Measurements from ENCODE around the gene DOC2A. TPM values are rescaled to one million over a fixed set of nuclear protein-coding genes. Genes with fewer than 3 reads are reported as not detected.

The DOC2A gene
- total and polyA plus RNA-seq, 12 donors, result 0.35 to 33.0 (median 3.0) TPM; not detected in 1

DNA sequence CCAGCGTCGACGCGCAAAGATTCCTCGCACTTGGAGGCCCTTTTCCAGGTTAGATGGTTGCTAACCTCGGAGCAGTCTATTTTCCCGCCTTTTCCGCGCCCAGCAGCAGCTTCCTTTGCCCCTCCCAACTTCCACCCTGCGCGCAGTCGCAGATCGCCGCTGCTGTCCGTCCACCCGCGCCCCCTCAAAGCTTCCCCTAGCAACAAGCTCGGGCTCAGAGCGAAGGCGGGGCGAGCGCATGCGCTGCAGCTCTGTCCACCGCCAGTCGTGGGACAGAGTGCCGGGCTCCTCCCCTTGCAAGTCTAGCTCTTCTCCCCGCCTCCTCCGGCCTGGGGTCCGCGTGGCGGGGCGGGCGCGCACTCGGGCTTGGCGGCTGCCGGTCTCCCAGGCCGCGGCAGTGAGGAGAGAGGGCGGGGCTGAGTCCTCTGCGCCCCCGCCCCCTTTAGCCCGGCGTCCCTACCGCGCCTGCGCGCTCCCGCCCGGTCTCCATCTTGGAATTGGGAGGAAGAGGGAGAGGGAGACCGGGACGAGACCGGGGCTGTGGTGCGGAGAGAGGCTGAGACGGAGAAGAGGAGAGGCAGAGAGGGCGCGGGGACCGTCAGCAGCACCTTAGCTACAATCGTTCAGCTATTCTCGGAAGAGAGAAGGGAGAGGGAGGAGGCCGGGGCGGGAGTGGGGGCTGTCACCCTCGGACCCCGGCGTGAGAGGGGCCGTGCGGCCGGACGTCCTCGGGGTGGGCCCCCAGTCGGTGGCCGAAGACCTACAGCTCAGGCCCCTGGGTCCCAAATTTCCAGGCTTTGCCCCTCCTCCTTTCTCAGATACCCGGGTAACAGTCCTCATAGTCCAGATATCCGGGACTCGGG is 37.2 kb downstream of the DOC2A start, which contains the start of gene TAOK2:
Gene TAOK2, plus strand, starts transcription at position 485 of the 863 bp plus-strand sequence. CDS start 3,905 bp downstream, outside the sequence.
- no peaks in the 10 kb centered on the region for H3K27me3 ChIP-seq
- 2 to 5% (median 4%) methylated on average over 32 to 75 of the region's 75 CpGs for WGBS, 4 donors
- peaks cover 21 to 39% of the 10 kb centered on the region in 2 donors for H3K4me1 ChIP-seq (replicated peaks in 1 of 2)
- H3K27ac ChIP-seq, result peak within 1 kb of the TSS; percentile 23 to 87 (median 81)
- H3K36me3 ChIP-seq (replicated peaks in 1 of 2), result peaks cover 0 to 41% of the 10 kb centered on the region in 2 donors
- peak within 1 kb of the TSS; percentile 54 to 87 (median 70) for H3K4me3 ChIP-seq
- intact Hi-C loops (cut with DNase I), result loop anchor here in 1 of 2 donors (5.0 kb wide), 1 partner anchor 46 kb away; the partner anchor contains the start of gene KCTD13
- DNase-seq, result peak; percentile 98 to 99 (median 99)
- TF ChIP-seq, protein P1, sequence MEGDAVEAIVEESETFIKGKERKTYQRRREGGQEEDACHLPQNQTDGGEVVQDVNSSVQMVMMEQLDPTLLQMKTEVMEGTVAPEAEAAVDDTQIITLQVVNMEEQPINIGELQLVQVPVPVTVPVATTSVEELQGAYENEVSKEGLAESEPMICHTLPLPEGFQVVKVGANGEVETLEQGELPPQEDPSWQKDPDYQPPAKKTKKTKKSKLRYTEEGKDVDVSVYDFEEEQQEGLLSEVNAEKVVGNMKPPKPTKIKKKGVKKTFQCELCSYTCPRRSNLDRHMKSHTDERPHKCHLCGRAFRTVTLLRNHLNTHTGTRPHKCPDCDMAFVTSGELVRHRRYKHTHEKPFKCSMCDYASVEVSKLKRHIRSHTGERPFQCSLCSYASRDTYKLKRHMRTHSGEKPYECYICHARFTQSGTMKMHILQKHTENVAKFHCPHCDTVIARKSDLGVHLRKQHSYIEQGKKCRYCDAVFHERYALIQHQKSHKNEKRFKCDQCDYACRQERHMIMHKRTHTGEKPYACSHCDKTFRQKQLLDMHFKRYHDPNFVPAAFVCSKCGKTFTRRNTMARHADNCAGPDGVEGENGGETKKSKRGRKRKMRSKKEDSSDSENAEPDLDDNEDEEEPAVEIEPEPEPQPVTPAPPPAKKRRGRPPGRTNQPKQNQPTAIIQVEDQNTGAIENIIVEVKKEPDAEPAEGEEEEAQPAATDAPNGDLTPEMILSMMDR (IDR thresholded peaks at IDR 0.05), result no peak
- TF ChIP-seq POLR2A (IDR thresholded peaks at IDR 0.05), result peak; percentile 42 to 72
- no peaks in the 10 kb centered on the region for H3K9me3 ChIP-seq (replicated peaks in 1 of 3)

DNA sequence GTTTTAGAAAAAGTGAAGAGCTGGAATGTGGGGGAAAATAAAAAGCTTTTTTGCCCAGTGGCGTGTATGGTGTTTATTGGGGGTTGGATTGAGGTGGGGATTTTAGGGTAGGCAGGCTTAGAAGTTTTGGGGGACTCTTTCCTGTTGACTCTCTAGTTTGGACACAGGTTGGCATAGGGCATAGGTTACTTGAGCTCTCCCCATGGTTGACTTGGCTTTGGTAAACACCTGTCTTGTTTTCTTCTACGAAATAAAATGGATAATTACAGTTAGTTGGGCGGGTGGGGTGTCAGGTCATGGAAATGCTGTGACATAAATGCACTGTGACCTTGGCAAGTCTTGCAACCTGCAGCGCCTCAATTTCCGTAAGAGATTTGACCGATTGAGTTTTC is 37.8 kb downstream of the DOC2A start:
- Histone ChIP-seq H3K4me3 (peak overlapping the region in 1 of 4 donors; percentile 68), H3K4me1 (replicated peaks in 1 of 2) (peaks cover 21 to 39% of the 10 kb centered on the region in 2 donors), H3K27ac (peak overlapping the region in 2 of 5 donors; percentile 81 to 87), H3K9me3 (replicated peaks in 1 of 3) (no peaks in the 10 kb centered on the region), H3K36me3 (replicated peaks in 1 of 2) (peaks cover 0 to 41% of the 10 kb centered on the region in 2 donors), H3K27me3 (no peaks in the 10 kb centered on the region)
- DNase-seq, result no peak
- no peak for TF ChIP-seq POLR2A (IDR thresholded peaks at IDR 0.05)
- TF ChIP-seq, protein P1 (IDR thresholded peaks at IDR 0.05), result no peak
- WGBS, 4 donors, result 47 to 53% (median 49%) methylated on average over 6 of the region's 6 CpGs
- intact Hi-C loops (cut with DNase I), result loop anchor here in 1 of 2 donors (5.0 kb wide), 1 partner anchor 46 kb away; the partner anchor contains the start of gene KCTD13

GRCh38 chr16:29972500-29972899 is 38.3 kb downstream of the DOC2A start:
- TF ChIP-seq POLR2A (IDR thresholded peaks at IDR 0.05), result no peak
- TF ChIP-seq, protein P1 (IDR thresholded peaks at IDR 0.05), result no peak
- H3K4me3 ChIP-seq, result no peak overlapping the region
- no peaks in the 10 kb centered on the region for H3K27me3 ChIP-seq
- intact Hi-C loops (cut with DNase I), result loop anchor here in 1 of 2 donors (5.0 kb wide), 1 partner anchor 45 kb away; the partner anchor contains the start of gene KCTD13
- WGBS, 4 donors, result 86 to 92% (median 88%) methylated on average over 1 of the region's 1 CpG
- no peak for DNase-seq
- H3K36me3 ChIP-seq (replicated peaks in 1 of 2), result peaks cover 0 to 38% of the 10 kb centered on the region in 2 donors
- peak overlapping the region in 2 of 5 donors; percentile 81 to 87 for H3K27ac ChIP-seq
- H3K9me3 ChIP-seq (replicated peaks in 1 of 3), result no peaks in the 10 kb centered on the region
- peaks cover 21 to 36% of the 10 kb centered on the region in 2 donors for H3K4me1 ChIP-seq (replicated peaks in 1 of 2)

GRCh38 chr16:29971304-29971703 is 39.5 kb downstream of the DOC2A start:
- 62 to 87% (median 80%) methylated on average over 4 to 8 of the region's 8 CpGs for WGBS, 4 donors
- H3K9me3 ChIP-seq (replicated peaks in 1 of 3), result no peaks in the 10 kb centered on the region
- H3K4me1 ChIP-seq (replicated peaks in 1 of 2), result peaks cover 17 to 34% of the 10 kb centered on the region in 2 donors
- H3K27me3 ChIP-seq, result no peaks in the 10 kb centered on the region
- intact Hi-C loops (cut with DNase I), result loop anchor here in 1 of 2 donors (5.0 kb wide), 1 partner anchor 44 kb away; the partner anchor contains the start of gene KCTD13
- no peak overlapping the region for H3K4me3 ChIP-seq
- no peak for DNase-seq
- peaks cover 0 to 37% of the 10 kb centered on the region in 2 donors for H3K36me3 ChIP-seq (replicated peaks in 1 of 2)
- no peak for TF ChIP-seq POLR2A (IDR thresholded peaks at IDR 0.05)
- TF ChIP-seq, protein P1 (IDR thresholded peaks at IDR 0.05), result no peak
- no peak overlapping the region for H3K27ac ChIP-seq

Data from adrenal gland (tissue), 12 donors.